Subcutaneous adipose tissue (tissue), 4 donors: ENCODE data around the gene C16orf78. TPM values are rescaled to one million over a fixed set of nuclear protein-coding genes. Genes with fewer than 3 reads are reported as not detected.

ENCODE experiments used
- total RNA-seq, 4 donors: library from RNA; depleted of rRNA; stranded (reverse); fragments of >200 nt; gene quantifications; one replicate each; pipeline ENCODE4 v1.1.0, GENCODE V29; 2016
- TF ChIP-seq, protein P1 (sequence below): fragments of 450-650 bp; IDR thresholded peaks from one replicate; pipeline ENCODE4 v1.5.1; 2016; ENCODE audit warnings: low read depth, mild to moderate bottlenecking, control low read depth, antibody characterized with exemption, moderate library complexity

C16orf78 gene
- total RNA-seq, 4 donors from 2014 or later = not detected

GRCh38 chr16:49350265-49351095 is 23.1 kb upstream of the C16orf78 start:
- TF ChIP-seq, protein P1, sequence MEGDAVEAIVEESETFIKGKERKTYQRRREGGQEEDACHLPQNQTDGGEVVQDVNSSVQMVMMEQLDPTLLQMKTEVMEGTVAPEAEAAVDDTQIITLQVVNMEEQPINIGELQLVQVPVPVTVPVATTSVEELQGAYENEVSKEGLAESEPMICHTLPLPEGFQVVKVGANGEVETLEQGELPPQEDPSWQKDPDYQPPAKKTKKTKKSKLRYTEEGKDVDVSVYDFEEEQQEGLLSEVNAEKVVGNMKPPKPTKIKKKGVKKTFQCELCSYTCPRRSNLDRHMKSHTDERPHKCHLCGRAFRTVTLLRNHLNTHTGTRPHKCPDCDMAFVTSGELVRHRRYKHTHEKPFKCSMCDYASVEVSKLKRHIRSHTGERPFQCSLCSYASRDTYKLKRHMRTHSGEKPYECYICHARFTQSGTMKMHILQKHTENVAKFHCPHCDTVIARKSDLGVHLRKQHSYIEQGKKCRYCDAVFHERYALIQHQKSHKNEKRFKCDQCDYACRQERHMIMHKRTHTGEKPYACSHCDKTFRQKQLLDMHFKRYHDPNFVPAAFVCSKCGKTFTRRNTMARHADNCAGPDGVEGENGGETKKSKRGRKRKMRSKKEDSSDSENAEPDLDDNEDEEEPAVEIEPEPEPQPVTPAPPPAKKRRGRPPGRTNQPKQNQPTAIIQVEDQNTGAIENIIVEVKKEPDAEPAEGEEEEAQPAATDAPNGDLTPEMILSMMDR = no peak

- TF ChIP-seq, protein P1 = no peak
These were observed 22.5 kb upstream of the C16orf78 start for GRCh38 chr16:49351096-49351487.

- TF ChIP-seq, protein P1 = no peak
These were observed 20.7 kb upstream of the C16orf78 start for GRCh38 chr16:49352892-49353291.

- TF ChIP-seq, protein P1 = no peak
These were observed 19.9 kb upstream of the C16orf78 start for GRCh38 chr16:49353680-49354079.

- TF ChIP-seq, protein P1 = no peak
These were observed 19.5 kb upstream of the C16orf78 start for GRCh38 chr16:49354101-49354500.

GRCh38 chr16:49354991-49355390 is 18.6 kb upstream of the C16orf78 start:
- TF ChIP-seq, protein P1 = no peak

- TF ChIP-seq, protein P1 = no peak
These were observed 17.5 kb upstream of the C16orf78 start for GRCh38 chr16:49355933-49356665.
